Liver (tissue), 9 donors: ENCODE measurements around the gene TREH. TPM values are rescaled to one million over a fixed set of nuclear protein-coding genes. Genes with fewer than 3 reads are reported as not detected.

Source experiments
- DNase-seq: peaks from one replicate; pipeline ENCODE4 v3.0.0-alpha.2; 2017; ENCODE audit warnings: low spot score
- H3K27ac ChIP-seq, 2 donors: one replicate each; pipeline ENCODE4 v1.7.0; 2013; ENCODE audit warnings: inconsistent platforms in 2 of 2, low read length in 2 of 2, control low read depth in 1 of 2, low read depth in 1 of 2, mild to moderate bottlenecking in 1 of 2
- H3K27me3 ChIP-seq, 4 donors: one replicate each; pipeline versions ENCODE4 v1.6.1 to v1.7.0; 2013; ENCODE audit warnings: low read length in 3 of 4, inconsistent platforms in 1 of 4, mild to moderate bottlenecking in 1 of 4, moderate library complexity in 1 of 4; ENCODE audit not compliant: control insufficient read depth in 4 of 4, insufficient read depth in 4 of 4
- H3K36me3 ChIP-seq, 4 donors: one replicate each; pipeline versions ENCODE4 v1.6.1 to v1.7.0; 2013; ENCODE audit warnings: low read length in 3 of 4, mild to moderate bottlenecking in 3 of 4, low read depth in 1 of 4, moderate library complexity in 1 of 4; ENCODE audit not compliant: control insufficient read depth in 4 of 4, insufficient read depth in 3 of 4
- H3K4me1 ChIP-seq, 4 donors: one replicate each; pipeline versions ENCODE4 v1.6.1 to v1.7.0; 2013; ENCODE audit warnings: low read length in 3 of 4, mild to moderate bottlenecking in 3 of 4, moderate library complexity in 1 of 4; ENCODE audit not compliant: control insufficient read depth in 4 of 4, insufficient read depth in 4 of 4
- H3K4me3 ChIP-seq, 3 donors: one replicate each; pipeline versions ENCODE4 v1.6.1 to v1.7.0; 2013; ENCODE audit warnings: low read length in 3 of 3, control low read depth in 1 of 3, low read depth in 1 of 3, mild to moderate bottlenecking in 1 of 3
- H3K9ac ChIP-seq, 2 donors: one replicate each; pipeline ENCODE4 v1.7.0; 2013; ENCODE audit warnings: low read length in 2 of 2, mild to moderate bottlenecking in 2 of 2, moderate library complexity in 2 of 2, control low read depth in 1 of 2, low read depth in 1 of 2
- H3K9me3 ChIP-seq, 4 donors: one replicate each; pipeline versions ENCODE4 v1.6.1 to v1.7.0; 2013; ENCODE audit warnings: low read length in 3 of 4; ENCODE audit not compliant: control insufficient read depth in 4 of 4
- ATF3 ChIP-seq: IDR thresholded peaks from 2 replicates; pipeline ENCODE4 v1.6.1; 2016; ENCODE audit warnings: antibody characterized with exemption
- CTCF ChIP-seq: fragments of 150-350 bp; IDR thresholded peaks from 2 replicates; pipeline ENCODE4 v1.5.1; 2017; ENCODE audit warnings: improper control_type of control experiment, low read depth, low read length; ENCODE audit not compliant: missing input control
- EGR1 ChIP-seq, 2 donors: IDR thresholded peaks; 2 replicates each; pipeline ENCODE4 v1.6.1; 2016 to 2018; ENCODE audit warnings: antibody characterized with exemption in 2 of 2, low read depth in 2 of 2
- FOXA1 ChIP-seq: IDR thresholded peaks from 2 replicates; pipeline ENCODE4 v1.6.1; 2016; ENCODE audit warnings: antibody characterized with exemption
- FOXA2 ChIP-seq: IDR thresholded peaks from 2 replicates; pipeline ENCODE4 v1.6.1; 2016; ENCODE audit warnings: antibody characterized with exemption
- GABPA ChIP-seq, 2 donors: IDR thresholded peaks in 1 of 2; conservative IDR thresholded peaks in 1 of 2; 2 replicates each; pipeline ENCODE4 v1.6.1; 2016; ENCODE audit warnings: antibody characterized with exemption in 2 of 2, mild to moderate bottlenecking in 1 of 2, moderate library complexity in 1 of 2
- HNF4A ChIP-seq, 2 donors: conservative IDR thresholded peaks; 2 replicates each; pipeline ENCODE4 v1.6.1; 2016; ENCODE audit warnings: antibody characterized with exemption in 2 of 2, mild to moderate bottlenecking in 2 of 2
- JUND ChIP-seq, 2 donors: IDR thresholded peaks; 2 replicates each; pipeline ENCODE4 v1.6.1; 2016; ENCODE audit warnings: antibody characterized with exemption in 2 of 2
- MAX ChIP-seq: IDR thresholded peaks from 2 replicates; pipeline ENCODE4 v1.6.1; 2016; ENCODE audit warnings: antibody characterized with exemption
- NR2F2 ChIP-seq: IDR thresholded peaks from 2 replicates; pipeline ENCODE4 v1.6.1; 2016; ENCODE audit warnings: antibody characterized with exemption
- RAD21 ChIP-seq, 2 donors: IDR thresholded peaks; 2 replicates each; pipeline ENCODE4 v1.6.1; 2016; ENCODE audit warnings: antibody characterized with exemption in 2 of 2, mild to moderate bottlenecking in 2 of 2
- RXRA ChIP-seq, 2 donors: IDR thresholded peaks; 2 replicates each; pipeline ENCODE4 v1.6.1; 2017 to 2018; ENCODE audit warnings: antibody characterized with exemption in 2 of 2, mild to moderate bottlenecking in 1 of 2
- SP1 ChIP-seq: IDR thresholded peaks from 2 replicates; pipeline ENCODE4 v1.6.1; 2018; ENCODE audit warnings: antibody characterized with exemption, mild to moderate bottlenecking
- TAF1 ChIP-seq: conservative IDR thresholded peaks from 2 replicates; pipeline ENCODE4 v1.6.1; 2016; ENCODE audit warnings: antibody characterized with exemption, mild to moderate bottlenecking
- YY1 ChIP-seq: IDR thresholded peaks from 2 replicates; pipeline ENCODE4 v1.6.1; 2016; ENCODE audit warnings: antibody characterized with exemption, mild to moderate bottlenecking
- ZBTB33 ChIP-seq: IDR thresholded peaks from 2 replicates; pipeline ENCODE4 v1.6.1; 2016; ENCODE audit warnings: antibody characterized with exemption
- WGBS: extraction: QIAGEN DNeasy Blood & Tissue Kit; methylation state at CpG from one replicate; pipeline ENCODE4 v1.1.7; 2013; 5-methylcytosine and 5-hydroxymethylcytosine counted together
- polyA plus RNA-seq, 2 donors: library from polyadenylated mRNA; stranded (reverse) in 1 of 2; unstranded in 1 of 2; fragments of 200-250 nt in 1 of 2; fragments of >200 nt in 1 of 2; fragmentation: Nextera tagmentation in 1 of 2; extraction: Ambion mirVana in 1 of 2; gene quantifications; one replicate each; pipeline versions ENCODE4 v1.2.1 to v1.2.3, GENCODE V29; 2013 to 2015
- total RNA-seq, 2 donors: library from RNA; depleted of rRNA; stranded (reverse); fragments of >200 nt; gene quantifications; one replicate each; pipeline ENCODE4 v1.2.3, GENCODE V29; 2014
- donor health status: healthy.
- donor health status: healthy.
- donor health status: healthy.
- donor health status: healthy.
- donor health status: healthy.

The TREH gene
- total and polyA plus RNA-seq, 4 donors = 0.50 to 1.2 (median 0.84) TPM; not detected in 1

GRCh38 chr11:118631142-118631909 lies 48.1 kb downstream of the TREH start:
- no peak overlapping the region for H3K4me3 ChIP-seq
- H3K27me3 ChIP-seq = no peaks in the 10 kb centered on the region
- peaks cover 0 to 3% (median 0%) of the 10 kb centered on the region in 4 donors for H3K36me3 ChIP-seq
- no peaks in the 10 kb centered on the region for H3K9me3 ChIP-seq
- H3K4me1 ChIP-seq = peaks cover 0 to 15% (median 9%) of the 10 kb centered on the region in 4 donors
- TF ChIP-seq ATF3 (no peak), JUND (IDR thresholded peaks at IDR 0.05) (no peak), TAF1 (no peak), ZBTB33 (no peak), FOXA2 (no peak), NR2F2 (no peak)
- no peak for DNase-seq
- H3K9ac ChIP-seq = no peak overlapping the region
- WGBS = 86% methylated on average over 14 of the region's 14 CpGs
- no peak overlapping the region for H3K27ac ChIP-seq

GRCh38 chr11:118629761-118630661 lies 49.4 kb downstream of the TREH start:
- 78% methylated on average over 6 of the region's 6 CpGs for WGBS
- Histone ChIP-seq H3K36me3 (peaks cover 0 to 3% (median 0%) of the 10 kb centered on the region in 4 donors), H3K4me3 (no peak overlapping the region), H3K27me3 (no peaks in the 10 kb centered on the region), H3K27ac (no peak overlapping the region), H3K9ac (no peak overlapping the region), H3K9me3 (no peaks in the 10 kb centered on the region), H3K4me1 (peaks cover 0 to 10% (median 4%) of the 10 kb centered on the region in 4 donors)
- no peak for DNase-seq
- no peak for TF ChIP-seq RXRA (IDR thresholded peaks at IDR 0.05)
- TF ChIP-seq YY1 = no peak
- no peak for TF ChIP-seq MAX
- no peak for TF ChIP-seq FOXA1
- no peak for TF ChIP-seq JUND (IDR thresholded peaks at IDR 0.05)
- TF ChIP-seq CTCF = no peak
- TF ChIP-seq GABPA (IDR thresholded peaks at IDR 0.05 in 1 of 2, conservative IDR thresholded peaks at IDR 0.05 in 1 of 2) = no peak
- TF ChIP-seq HNF4A (conservative IDR thresholded peaks at IDR 0.05) = no peak
- no peak for TF ChIP-seq SP1
- TF ChIP-seq EGR1 (IDR thresholded peaks at IDR 0.05; ENCODE audit: low read depth in 2 of 2) = no peak
- TF ChIP-seq ZBTB33 = no peak
- TF ChIP-seq RAD21 (IDR thresholded peaks at IDR 0.05) = no peak
